GM21717 (cell line): ENCODE measurements around the gene CD68.
"Not testable (repeated sequence)": the region's sequence is repeated elsewhere in the genome, so short reads cannot be mapped to it uniquely, and the experiment has no call there.

Experiments
- ATAC-seq: cut with Tn5 transposase; IDR thresholded peaks from one replicate; pipeline ENCODE4 v1.9.1; 2021; ENCODE audit warnings: mild to moderate bottlenecking, moderate library complexity; ENCODE audit not compliant: unreplicated experiment

CD68 gene

GRCh38 chr17:7611635-7612293 lies 32.3 kb downstream of the CD68 start:
- ATAC-seq: no peak

GRCh38 chr17:7612294-7612640 lies 32.8 kb downstream of the CD68 start:
- no peak for ATAC-seq

GRCh38 chr17:7613769-7614424 lies 34.5 kb downstream of the CD68 start:
- ATAC-seq: peak; percentile 5

GRCh38 chr17:7614425-7615264 lies 35.2 kb downstream of the CD68 start, which contains the start of gene FXR2:
FXR2 (minus strand) TSS chr17:7614897; CDS start chr17:7614532, 365 bp downstream.
- ATAC-seq: peak; percentile 65

- no peak for ATAC-seq
These were observed 35.9 kb downstream of the CD68 start for GRCh38 chr17:7615265-7615747.

GRCh38 chr17:7618608-7619007 lies 39.2 kb downstream of the CD68 start:
- no peak for ATAC-seq

- ATAC-seq: no peak
These were observed 41.4 kb downstream of the CD68 start for GRCh38 chr17:7620835-7621234.

GRCh38 chr17:7623661-7624060 lies 44.2 kb downstream of the CD68 start:
- ATAC-seq: no peak

GRCh38 chr17:7625749-7626148 lies 46.3 kb downstream of the CD68 start:
- ATAC-seq: not testable (repeated sequence)

- no peak for ATAC-seq
These were observed 46.9 kb downstream of the CD68 start for GRCh38 chr17:7626307-7626706.

- ATAC-seq: no peak
These were observed 47.5 kb downstream of the CD68 start for GRCh38 chr17:7626956-7627249.

GRCh38 chr17:7627250-7628121 lies 48.0 kb downstream of the CD68 start, which contains the start of gene SAT2:
SAT2 (minus strand) TSS chr17:7627821; CDS start chr17:7627635, 186 bp downstream.
- no peak for ATAC-seq

GRCh38 chr17:7629939-7630571 lies 50.6 kb downstream of the CD68 start, which contains the start of gene SHBG:
SHBG (plus strand) TSS chr17:7630135; CDS start chr17:7630173, 38 bp downstream.
- ATAC-seq: no peak
